DMS53 treated with DMSO at 0.1 percent for 48 hours (cell line): Measurements from ENCODE around the gene FEZF1.

Experiments
- DNase-seq: peaks from one replicate; lab custom pipeline; 2025; ENCODE audit not compliant: unreplicated experiment; lab: John Stamatoyannopoulos, UW

Gene FEZF1

DNA sequence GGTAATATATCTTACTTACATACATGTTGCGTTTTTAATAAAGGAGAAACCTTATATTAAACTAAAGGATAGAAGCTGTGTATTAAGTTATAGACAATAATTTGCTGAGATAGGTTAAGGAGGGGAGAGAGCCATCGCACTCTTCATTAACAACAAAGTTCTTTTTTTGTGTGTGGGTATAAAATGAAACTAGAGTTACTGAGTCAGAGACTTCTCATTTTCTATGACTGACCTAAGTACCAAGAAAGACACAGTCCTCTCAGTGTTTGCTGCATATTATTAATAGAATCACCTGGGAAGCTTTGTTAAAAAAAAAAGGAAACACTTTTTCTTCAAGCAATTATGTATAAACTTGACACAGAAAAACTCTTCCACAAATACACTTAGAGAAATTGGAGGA is 31.4 kb downstream of the FEZF1 start:
- DNase-seq = no peak

DNA sequence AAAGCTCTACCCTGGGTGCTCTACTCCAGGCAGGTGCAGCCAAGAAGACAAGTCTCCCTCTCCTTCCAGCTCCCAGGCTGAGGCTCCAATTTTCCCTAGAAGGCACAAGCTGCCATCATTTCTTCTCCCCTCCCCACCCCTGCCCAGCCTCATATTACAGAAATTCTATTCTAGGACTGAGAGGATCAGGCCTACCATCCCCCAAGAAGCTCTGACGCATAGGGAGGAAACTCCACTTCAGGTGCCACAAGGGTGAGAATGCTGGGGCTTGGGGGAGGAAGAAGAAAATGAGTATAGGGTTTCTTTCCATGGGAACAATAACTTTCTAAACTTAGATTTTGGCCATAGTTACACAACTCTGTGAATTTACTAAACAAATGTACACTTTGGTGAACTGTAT is 35.3 kb downstream of the FEZF1 start:
- no peak for DNase-seq

DNA sequence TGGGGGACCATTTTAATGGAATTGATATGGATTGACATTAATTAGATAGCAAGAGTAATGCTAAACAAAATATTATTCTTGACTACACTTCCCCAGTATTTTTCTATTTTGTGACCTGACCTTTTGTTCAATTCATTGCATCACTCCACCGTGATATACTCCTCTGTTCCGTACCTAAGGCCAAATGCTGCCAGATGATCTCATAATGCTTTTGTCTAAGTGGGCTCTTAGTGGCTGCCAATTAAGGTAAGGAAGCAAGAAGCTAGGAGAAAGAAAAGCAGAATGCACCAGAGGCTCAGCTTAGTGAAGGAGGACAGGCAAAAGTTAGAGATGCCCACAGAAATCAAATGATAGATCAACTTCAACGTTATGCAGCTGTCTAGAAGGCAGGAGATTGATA is 36.4 kb downstream of the FEZF1 start:
- no peak for DNase-seq

DNA sequence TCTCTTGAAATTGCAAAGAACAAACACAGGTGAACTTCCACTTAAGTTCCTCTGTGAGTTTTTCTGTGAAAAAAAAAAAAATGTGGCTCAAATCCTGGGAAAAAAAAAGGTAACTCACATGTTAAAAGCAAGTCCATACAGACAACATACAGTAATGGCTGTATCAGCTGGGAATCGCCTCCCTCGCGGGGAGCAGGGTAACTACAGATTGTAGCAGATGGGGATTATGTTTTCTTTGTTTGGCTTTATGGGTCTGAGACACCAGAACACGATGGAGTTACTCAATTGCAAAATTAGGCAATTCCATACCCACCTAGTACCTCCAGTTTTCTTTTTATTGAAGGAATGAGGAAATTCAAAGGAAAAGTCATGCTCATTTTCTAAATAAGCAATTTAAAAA is 42.3 kb downstream of the FEZF1 start:
- no peak for DNase-seq

DNA sequence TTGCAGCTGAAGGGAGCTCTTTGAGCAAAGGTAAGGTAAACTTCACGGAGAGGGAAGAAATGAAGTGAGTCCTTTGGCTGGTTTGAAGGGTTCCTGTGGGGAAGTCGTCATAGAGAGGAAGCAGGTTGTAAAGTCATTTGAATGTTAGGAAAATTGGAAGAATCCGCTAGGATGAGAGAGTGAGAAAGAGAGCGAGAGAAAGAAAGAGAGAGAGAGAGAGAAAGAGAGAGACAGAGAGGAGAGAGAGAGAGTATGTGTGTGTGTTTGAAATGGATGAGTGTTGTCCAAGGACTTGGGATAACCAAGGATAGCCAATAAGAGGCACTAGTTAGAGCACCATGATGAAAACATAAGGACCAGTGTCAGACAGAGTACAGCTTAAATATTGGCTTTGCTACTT is 43.1 kb downstream of the FEZF1 start:
- DNase-seq = no peak

DNA sequence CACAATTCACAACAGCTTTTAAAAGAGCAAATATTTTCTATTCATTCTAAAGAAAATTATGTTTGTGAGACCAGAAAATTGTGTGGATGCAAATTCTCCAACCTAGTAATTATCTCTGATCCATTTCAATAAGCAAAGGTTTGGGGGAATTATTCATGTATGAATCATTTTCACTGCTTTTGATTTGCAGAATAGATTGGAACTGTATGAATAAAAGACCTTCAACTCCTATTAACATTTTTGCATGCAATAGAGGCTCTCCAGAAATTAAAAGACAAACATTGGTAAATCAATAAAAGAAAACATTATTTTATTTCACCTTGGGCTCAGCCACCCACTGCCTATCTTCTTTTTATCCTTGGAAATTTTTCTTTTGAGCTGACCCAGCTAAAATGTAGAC is 43.5 kb downstream of the FEZF1 start:
- DNase-seq = no peak

DNA sequence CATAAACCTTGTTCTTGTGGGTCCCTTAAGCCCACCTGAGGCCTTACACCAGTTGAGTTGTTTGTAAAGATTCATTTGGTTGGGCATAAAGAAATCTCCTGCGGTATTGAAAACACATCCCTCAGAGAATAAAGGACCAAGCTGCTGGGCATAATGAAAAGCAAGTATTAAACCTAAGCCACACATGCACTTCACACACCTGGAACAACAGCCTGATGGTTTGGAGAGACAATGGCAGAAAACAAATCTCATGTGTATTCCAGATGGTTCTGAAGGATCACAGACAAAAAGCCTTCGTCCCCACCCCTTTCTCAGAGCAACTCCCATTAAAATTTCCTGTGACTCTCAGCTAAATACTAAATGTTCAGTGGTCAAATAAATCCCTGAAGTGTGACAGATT is 44.2 kb downstream of the FEZF1 start:
- DNase-seq = no peak

DNA sequence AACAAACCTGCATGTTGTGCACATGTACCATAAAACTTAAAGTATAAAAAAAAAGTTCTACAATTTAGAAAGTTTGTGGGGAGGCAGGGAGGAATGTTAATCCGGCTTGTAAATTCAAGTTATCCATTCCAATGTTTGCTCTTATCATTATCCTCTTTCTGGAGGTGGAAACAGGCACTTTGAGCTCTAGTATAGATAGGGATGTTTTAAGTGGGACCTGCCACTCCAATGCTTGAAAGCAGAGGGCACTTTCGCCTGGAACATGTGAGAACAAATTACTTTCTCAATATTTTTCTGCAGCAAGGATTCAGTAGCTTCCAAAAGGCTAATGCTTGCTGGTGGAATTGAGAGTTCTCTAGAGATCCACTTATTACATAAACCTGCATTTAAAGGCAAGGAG is 45.6 kb downstream of the FEZF1 start:
- DNase-seq = no peak

DNA sequence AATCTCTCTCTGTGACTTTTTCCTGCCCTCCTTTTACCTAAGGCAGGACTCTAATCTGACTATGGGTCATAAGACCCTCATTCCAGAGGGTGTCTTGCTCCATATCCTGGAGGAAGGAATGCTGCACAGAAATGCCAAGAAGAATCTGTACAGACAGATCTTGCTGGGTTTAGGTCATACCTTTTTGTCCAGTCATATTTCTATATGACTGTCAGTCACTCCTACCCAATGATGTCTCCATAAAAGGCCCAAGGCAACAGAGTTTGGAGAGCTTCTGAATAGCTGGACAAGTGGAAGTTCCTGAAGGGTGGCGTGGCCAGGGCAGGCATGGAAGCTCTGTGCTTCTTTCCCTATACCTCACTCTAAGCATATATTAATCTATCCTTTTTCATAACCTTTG is 47.5 kb downstream of the FEZF1 start:
- DNase-seq = no peak

DNA sequence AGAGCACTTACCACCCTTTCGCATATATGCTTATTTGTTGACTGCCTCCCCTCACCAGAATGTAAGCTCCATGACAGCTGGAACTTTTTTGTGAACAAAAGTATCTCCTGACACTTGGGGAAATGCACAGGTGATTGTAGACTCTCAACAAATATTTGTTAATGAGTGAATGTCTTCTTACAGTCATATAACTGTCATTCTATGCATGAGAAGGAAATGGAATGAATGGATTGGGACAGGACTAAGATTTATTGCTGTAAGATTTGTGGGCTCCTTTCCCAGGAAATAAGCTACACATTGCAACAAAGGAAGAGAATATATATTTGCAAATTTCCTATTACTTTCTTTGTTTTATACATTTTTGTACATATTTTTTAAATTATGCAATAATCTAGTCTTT is 48.5 kb downstream of the FEZF1 start:
- no peak for DNase-seq

DNA sequence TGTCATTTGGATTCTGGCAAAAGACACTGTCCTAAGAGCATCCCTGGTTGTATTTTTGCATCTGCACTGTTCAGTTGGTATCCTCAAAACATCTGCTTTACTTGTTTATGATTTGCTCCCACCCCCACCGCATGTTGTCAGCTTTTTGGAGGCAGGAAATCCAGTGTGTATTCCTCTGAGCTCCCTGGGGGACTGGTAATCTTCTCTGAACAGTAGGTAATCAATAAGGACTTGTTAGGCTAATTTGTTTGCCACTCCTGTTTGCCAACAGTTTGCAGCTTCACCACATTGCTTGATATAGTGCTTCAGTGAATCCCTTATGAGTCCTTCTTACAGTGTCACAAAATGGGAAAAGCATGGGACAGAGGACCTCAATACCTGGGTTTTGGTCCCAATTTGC is 49.1 kb downstream of the FEZF1 start:
- no peak for DNase-seq
